Left ventricle myocardium inferior (tissue), 1 donor: ENCODE results near the gene INPP5K. TPM values are rescaled to one million over a fixed set of nuclear protein-coding genes. Genes with fewer than 3 reads are reported as not detected.

Experiments used
- DNase-seq: peaks from one replicate; pipeline ENCODE4 v3.0.0-alpha.2; 2020
- H3K27ac ChIP-seq: fragments of 200-600 bp; replicated peaks from 2 replicates; pipeline ENCODE4 v1.8.0; 2021
- H3K27me3 ChIP-seq: fragments of 200-600 bp; 2 replicates; pipeline ENCODE4 v1.8.0; 2021; ENCODE audit warnings: low read depth
- H3K36me3 ChIP-seq: fragments of 200-600 bp; 2 replicates; pipeline ENCODE4 v1.8.0; 2021
- H3K4me1 ChIP-seq: fragments of 200-600 bp; 2 replicates; pipeline ENCODE4 v1.8.0; 2021
- H3K4me3 ChIP-seq: fragments of 200-600 bp; 2 replicates; pipeline ENCODE4 v1.8.0; 2021; ENCODE audit warnings: mild to moderate bottlenecking, moderate library complexity
- H3K9me3 ChIP-seq: fragments of 200-600 bp; replicated peaks from 2 replicates; pipeline ENCODE4 v1.8.0; 2021
- CTCF ChIP-seq: fragments of 200-600 bp; IDR thresholded peaks from 2 replicates; pipeline ENCODE4 v1.8.0; 2021; ENCODE audit warnings: antibody characterized with exemption, mild to moderate bottlenecking, borderline replicate concordance
- intact Hi-C: fragments of 100-400 bp; cut with micrococcal nuclease; formaldehyde crosslinking; loops from one replicate; pipeline ENCODE4 v1.11.0; 2022
- total RNA-seq: library from RNA; stranded (reverse); fragmentation: NEBNext Ultra II Directional; extraction: Animal tissue kit (Norgen Biotek cat#: 25700); gene quantifications from one replicate; pipeline ENCODE4 v1.2.1, GENCODE V29; 2021
- donor health status: DM: no; HTN: yes; CAD: no; lungs with severe emphysema.

Gene INPP5K
- total RNA-seq, 1 donor from 2014 or later: 35.2 TPM

- Histone ChIP-seq H3K36me3 (peaks cover 62% of the 10 kb centered on the region), H3K4me3 (no peak overlapping the region), H3K9me3 (no peaks in the 10 kb centered on the region), H3K4me1 (peaks cover 31% of the 10 kb centered on the region), H3K27me3 (no peaks in the 10 kb centered on the region), H3K27ac (no peak overlapping the region)
- no peak for DNase-seq
- intact Hi-C loops: no loop called here
- TF ChIP-seq CTCF: no peak
Measured at GRCh38 chr17:1552932-1553331, 36.5 kb upstream of the INPP5K start.

GRCh38 chr17:1551741-1552140, 35.3 kb upstream of the INPP5K start:
- intact Hi-C loops: no loop called here
- Histone ChIP-seq H3K4me3 (no peak overlapping the region), H3K27me3 (no peaks in the 10 kb centered on the region), H3K36me3 (peaks cover 66% of the 10 kb centered on the region), H3K9me3 (no peaks in the 10 kb centered on the region), H3K4me1 (peaks cover 31% of the 10 kb centered on the region), H3K27ac (no peak overlapping the region)
- DNase-seq: no peak
- TF ChIP-seq CTCF: no peak

- no peak overlapping the region for H3K27ac ChIP-seq
- no peaks in the 10 kb centered on the region for H3K9me3 ChIP-seq
- intact Hi-C loops: no loop called here
- no peak for TF ChIP-seq CTCF
- no peak overlapping the region for H3K4me3 ChIP-seq
- H3K27me3 ChIP-seq: no peaks in the 10 kb centered on the region
- peaks cover 4% of the 10 kb centered on the region for H3K4me1 ChIP-seq
- DNase-seq: no peak
- H3K36me3 ChIP-seq: peaks cover 72% of the 10 kb centered on the region
Measured at GRCh38 chr17:1548032-1548431, 31.6 kb upstream of the INPP5K start.

GRCh38 chr17:1546292-1546922, 30.0 kb upstream of the INPP5K start:
- no peak for TF ChIP-seq CTCF
- DNase-seq: no peak
- intact Hi-C loops: no loop called here
- no peak overlapping the region for H3K4me3 ChIP-seq
- peaks cover 72% of the 10 kb centered on the region for H3K36me3 ChIP-seq
- H3K9me3 ChIP-seq: no peaks in the 10 kb centered on the region
- H3K27ac ChIP-seq: no peak overlapping the region
- no peaks in the 10 kb centered on the region for H3K27me3 ChIP-seq
- H3K4me1 ChIP-seq: peaks cover 4% of the 10 kb centered on the region

GRCh38 chr17:1545618-1546017, 29.2 kb upstream of the INPP5K start:
- no peak for DNase-seq
- no peak for TF ChIP-seq CTCF
- peaks cover 76% of the 10 kb centered on the region for H3K36me3 ChIP-seq

GRCh38 chr17:1542316-1542715, 25.9 kb upstream of the INPP5K start:
- Histone ChIP-seq H3K4me3 (no peak overlapping the region), H3K27me3 (no peaks in the 10 kb centered on the region), H3K4me1 (no peaks in the 10 kb centered on the region), H3K27ac (no peak overlapping the region), H3K9me3 (no peaks in the 10 kb centered on the region), H3K36me3 (peaks cover 79% of the 10 kb centered on the region)
- no peak for DNase-seq
- intact Hi-C loops: no loop called here
- TF ChIP-seq CTCF: no peak

More at GRCh38 chr17:1545618-1546017, 29.2 kb upstream of the INPP5K start:
- Histone ChIP-seq H3K27ac (no peak overlapping the region), H3K9me3 (no peaks in the 10 kb centered on the region), H3K4me3 (no peak overlapping the region), H3K27me3 (no peaks in the 10 kb centered on the region), H3K4me1 (no peaks in the 10 kb centered on the region)
- intact Hi-C loops: no loop called here
